ENCODE measurements around the gene PUS3.

GRCh38 chr11:125925247-125925740 is 22.3 kb upstream of the PUS3 start:
- TF ChIP-seq POLR2A (IDR thresholded peaks at IDR 0.05) (no peak), CTCF (IDR thresholded peaks at IDR 0.05) (no peak)

Data from lower leg skin (tissue), 3 donors.